Ovary (tissue), 9 donors: ENCODE data around the gene CD180. TPM values are rescaled to one million over a fixed set of nuclear protein-coding genes. Genes with fewer than 3 reads are reported as not detected.
"Not testable (repeated sequence)": the region's sequence is repeated elsewhere in the genome, so short reads cannot be mapped to it uniquely, and the experiment has no call there.

ENCODE experiments used
- DNase-seq, 5 donors: peaks; one replicate each; pipeline ENCODE4 v3.0.0-alpha.2; 2019 to 2020
- H3K27ac ChIP-seq, 2 donors: fragments of 200-600 bp; one replicate each; pipeline versions ENCODE4 v1.5.1 to v1.8.0; 2019 to 2022
- H3K27me3 ChIP-seq: fragments of 200-600 bp; one replicate; pipeline ENCODE4 v1.8.0; 2022
- H3K36me3 ChIP-seq: fragments of 200-600 bp; sonication (generic); one replicate; pipeline ENCODE4 v1.5.1; 2019
- H3K4me1 ChIP-seq: one replicate; pipeline ENCODE4 v1.8.1; 2013; ENCODE audit warnings: mild to moderate bottlenecking, moderate library complexity; ENCODE audit not compliant: insufficient read depth
- H3K4me3 ChIP-seq: fragments of 200-600 bp; sonication (generic); one replicate; pipeline ENCODE4 v1.5.1; 2017
- H3K9me3 ChIP-seq, 2 donors: fragments of 200-600 bp in 1 of 2; sonication (generic) in 1 of 2; one replicate each; pipeline versions ENCODE4 v1.5.1 to v1.8.1; 2013 to 2019; ENCODE audit warnings: mild to moderate bottlenecking in 1 of 2, moderate library complexity in 1 of 2
- CTCF ChIP-seq, 3 donors: fragments of 450-650 bp in 2 of 3; fragments of 200-600 bp in 1 of 3; IDR thresholded peaks; one replicate each; pipeline versions ENCODE4 v1.5.1 to v1.8.0; 2016 to 2022; ENCODE audit warnings: antibody characterized with exemption in 3 of 3, mild to moderate bottlenecking in 1 of 3
- EP300 ChIP-seq: sonication (generic); formaldehyde crosslinking; IDR thresholded peaks from one replicate; pipeline ENCODE4 v1.6.1; 2017; ENCODE audit warnings: antibody characterized with exemption
- POLR2A ChIP-seq: fragments of 450-650 bp; IDR thresholded peaks from one replicate; pipeline ENCODE4 v1.6.1; 2017; ENCODE audit warnings: antibody characterized with exemption, mild to moderate bottlenecking, moderate library complexity
- WGBS, 3 donors: extraction: QIAGEN DNeasy Blood & Tissue Kit in 1 of 3; methylation state at CpG; one replicate each; pipeline versions ENCODE4 v1.1.5 to v1.1.7; 2013 to 2017; 5-methylcytosine and 5-hydroxymethylcytosine counted together
- intact Hi-C, 4 donors: fragments of 100-400 bp; cut with DNase I; formaldehyde crosslinking; loops; one replicate each; pipeline versions ENCODE4 v1.11.0 to v1.15.1; 2022 to 2023
- polyA plus RNA-seq, 2 donors: library from polyadenylated mRNA; stranded (reverse); fragments of 200-250 nt in 1 of 2; fragments of 350-450 nt in 1 of 2; fragmentation: Illumina TruSeq in 1 of 2; extraction: RNeasy Lipid Tissue Mini Kit (QIAGEN cat#74804) in 1 of 2; gene quantifications; one replicate each; pipeline ENCODE4 v1.2.3, GENCODE V29; 2013 to 2014
- total RNA-seq, 7 donors: library from RNA; depleted of rRNA in 2 of 7; stranded (reverse); fragments of >200 nt in 2 of 7; fragmentation: NEBNext Ultra II Directional in 3 of 7; extraction: Animal tissue kit (Norgen Biotek cat#: 25700) in 3 of 7; gene quantifications; one replicate each; pipeline versions ENCODE4 v1.1.0 to v1.2.4, GENCODE V29; 2016 to 2023
- donor health status: DM: no; HTN: no; CAD: no; lungs with moderate emphysema.
- donor health status: DM: no; HTN: no; CAD: no.
- donor health status: Bipolar disorder and iron deficiency.
- donor health status: DM: yes; HTN: yes; CAD: no.
- donor health status: DM: no; HTN: no; CAD: no.
- donor health status: DM: yes; HTN: yes; CAD: no.

CD180 gene
- total and polyA plus RNA-seq, 9 donors = 0.15 to 2.9 (median 0.30) TPM

- Histone ChIP-seq H3K4me1 (no peaks in the 10 kb centered on the region), H3K27ac (no peak overlapping the region), H3K9me3 (no peaks in the 10 kb centered on the region), H3K27me3 (no peaks in the 10 kb centered on the region), H3K36me3 (no peaks in the 10 kb centered on the region), H3K4me3 (no peak overlapping the region)
- DNase-seq = no peak
- TF ChIP-seq POLR2A (no peak), CTCF (IDR thresholded peaks at IDR 0.05) (no peak), EP300 (no peak)
- intact Hi-C loops = no loop called here
- WGBS, 3 donors = 73 to 80% (median 76%) methylated on average over 1 of the region's 1 CpG
Observed at GRCh38 chr5:67178085-67178484, 18.5 kb downstream of the CD180 start.

DNA sequence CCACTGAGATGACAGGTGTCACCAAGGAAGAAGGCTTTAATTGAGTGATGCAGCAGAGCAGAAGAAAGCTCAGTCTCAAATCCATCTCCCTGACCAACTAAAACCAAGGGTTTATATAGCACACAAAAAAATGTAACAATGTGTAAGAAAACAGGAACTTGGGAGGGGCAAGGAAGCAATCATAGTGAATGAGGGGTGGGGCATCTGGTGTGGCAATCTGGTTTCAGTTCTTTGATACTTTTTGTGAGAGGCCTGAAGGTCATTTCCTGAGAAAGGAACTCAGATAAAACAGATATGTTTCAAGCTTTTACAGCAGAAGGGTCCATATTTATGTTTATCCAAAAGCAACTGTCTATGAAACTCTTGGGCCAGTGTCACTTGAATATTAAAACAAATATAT lies 19.7 kb downstream of the CD180 start:
- TF ChIP-seq POLR2A = no peak
- TF ChIP-seq CTCF (IDR thresholded peaks at IDR 0.05) = no peak
- no peak for TF ChIP-seq EP300
- Histone ChIP-seq H3K27me3 (no peaks in the 10 kb centered on the region), H3K9me3 (no peaks in the 10 kb centered on the region), H3K36me3 (no peaks in the 10 kb centered on the region), H3K27ac (no peak overlapping the region), H3K4me3 (no peak overlapping the region), H3K4me1 (no peaks in the 10 kb centered on the region)
- no peak for DNase-seq
- intact Hi-C loops = no loop called here

DNA sequence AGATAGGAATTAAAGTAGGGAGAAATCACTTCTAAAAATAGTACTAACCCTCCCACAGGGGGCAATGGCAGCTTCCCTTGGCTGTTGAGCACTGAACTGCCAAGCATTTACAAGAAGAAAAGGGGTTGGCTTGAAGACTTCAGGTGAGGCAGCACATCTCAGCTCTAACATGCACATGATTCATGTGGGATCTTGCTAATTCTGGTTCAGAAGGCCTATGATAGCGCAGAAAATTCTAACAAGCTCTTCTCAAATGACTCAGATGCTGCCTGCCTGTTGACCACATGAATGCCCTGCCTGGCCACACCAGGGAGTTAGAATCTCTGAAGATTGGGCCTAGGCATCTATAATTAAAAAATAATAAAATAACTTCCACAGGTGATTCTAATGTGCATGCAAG lies 22.6 kb downstream of the CD180 start:
- H3K4me3 ChIP-seq = no peak overlapping the region
- H3K27me3 ChIP-seq = no peaks in the 10 kb centered on the region
- no peak overlapping the region for H3K27ac ChIP-seq
- WGBS, 3 donors = 97 to 100% (median 98%) methylated on average over 1 of the region's 1 CpG
- H3K9me3 ChIP-seq = no peaks in the 10 kb centered on the region
- intact Hi-C loops = no loop called here
- no peaks in the 10 kb centered on the region for H3K4me1 ChIP-seq
- TF ChIP-seq CTCF (IDR thresholded peaks at IDR 0.05) (no peak), EP300 (no peak), POLR2A (no peak)
- no peaks in the 10 kb centered on the region for H3K36me3 ChIP-seq
- no peak for DNase-seq

GRCh38 chr5:67173351-67173750 lies 23.2 kb downstream of the CD180 start:
- intact Hi-C loops, H3K27me3 ChIP-seq: not testable (repeated sequence)

GRCh38 chr5:67170767-67171166 lies 25.8 kb downstream of the CD180 start:
- TF ChIP-seq POLR2A (no peak), EP300 (no peak), CTCF (IDR thresholded peaks at IDR 0.05) (no peak)
- no peak overlapping the region for H3K4me3 ChIP-seq
- no peaks in the 10 kb centered on the region for H3K36me3 ChIP-seq
- intact Hi-C loops = no loop called here
- H3K9me3 ChIP-seq = no peaks in the 10 kb centered on the region
- no peak overlapping the region for H3K27ac ChIP-seq
- no peaks in the 10 kb centered on the region for H3K27me3 ChIP-seq
- H3K4me1 ChIP-seq = no peaks in the 10 kb centered on the region
- DNase-seq = no peak
- WGBS, 3 donors = 90 to 96% (median 93%) methylated on average over 3 of the region's 3 CpGs

More at GRCh38 chr5:67173351-67173750, 23.2 kb downstream of the CD180 start:
- WGBS, 3 donors = 33 to 100% (median 100%) methylated on average over 1 of the region's 2 CpGs
- not testable (repeated sequence) for H3K36me3 ChIP-seq, H3K4me3 ChIP-seq, H3K9me3 ChIP-seq, H3K27ac ChIP-seq, H3K4me1 ChIP-seq, DNase-seq
